D721Med (cell line): ENCODE data around the gene CDC42SE2.

Experiments
- DNase-seq: peaks from one replicate; pipeline ENCODE4 v3.0.0; 2011; ENCODE audit warnings: low spot score; ENCODE audit not compliant: insufficient read length
- FAIRE-seq: peaks from 2 replicates; lab custom pipeline; 2011; peaks lifted over from hg19 to GRCh38; lab: Jason Lieb, UNC
- TF ChIP-seq, protein P1 (sequence below): IDR thresholded peaks from 2 replicates; pipeline ENCODE4 v1.5.1; 2012; ENCODE audit warnings: mild to moderate bottlenecking, control low read depth; ENCODE audit not compliant: insufficient read depth; ENCODE audit errors: missing control alignments

The CDC42SE2 gene

DNA sequence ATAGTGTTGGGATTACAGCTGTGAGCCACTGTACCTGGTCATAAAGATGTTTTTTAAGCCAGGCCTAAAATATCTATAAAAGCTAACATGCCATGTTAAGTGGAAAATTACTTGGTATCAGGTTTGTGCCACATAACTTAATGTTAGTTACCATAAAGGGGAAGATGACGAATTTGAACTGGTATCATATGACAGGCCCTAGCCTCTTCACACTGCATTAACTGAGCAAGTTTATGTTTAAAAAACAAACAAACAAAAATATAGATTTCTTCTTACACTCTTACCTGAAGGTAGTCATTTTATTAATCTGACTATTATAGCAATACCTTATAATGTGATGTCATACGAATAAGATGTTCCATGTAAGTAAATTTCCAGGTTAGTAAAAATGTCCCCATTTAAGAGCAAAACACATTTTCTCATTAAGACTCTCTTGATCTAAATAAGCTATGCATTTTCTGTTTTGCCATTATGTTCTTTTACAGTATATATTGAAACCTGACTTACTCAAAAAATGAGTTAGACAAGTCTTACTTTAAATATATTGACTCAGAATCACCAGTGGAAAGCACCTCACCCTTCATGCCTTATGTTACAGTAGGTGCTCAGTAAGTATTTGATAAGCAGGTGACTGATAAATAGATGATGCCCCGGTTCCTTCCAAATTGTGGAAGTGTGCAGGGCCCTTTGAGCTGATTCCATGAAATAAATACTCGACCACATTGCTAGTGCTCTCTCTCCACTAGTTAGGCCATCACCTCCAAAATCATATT lies 125.4 kb downstream of the CDC42SE2 start:
- TF ChIP-seq, protein P1, sequence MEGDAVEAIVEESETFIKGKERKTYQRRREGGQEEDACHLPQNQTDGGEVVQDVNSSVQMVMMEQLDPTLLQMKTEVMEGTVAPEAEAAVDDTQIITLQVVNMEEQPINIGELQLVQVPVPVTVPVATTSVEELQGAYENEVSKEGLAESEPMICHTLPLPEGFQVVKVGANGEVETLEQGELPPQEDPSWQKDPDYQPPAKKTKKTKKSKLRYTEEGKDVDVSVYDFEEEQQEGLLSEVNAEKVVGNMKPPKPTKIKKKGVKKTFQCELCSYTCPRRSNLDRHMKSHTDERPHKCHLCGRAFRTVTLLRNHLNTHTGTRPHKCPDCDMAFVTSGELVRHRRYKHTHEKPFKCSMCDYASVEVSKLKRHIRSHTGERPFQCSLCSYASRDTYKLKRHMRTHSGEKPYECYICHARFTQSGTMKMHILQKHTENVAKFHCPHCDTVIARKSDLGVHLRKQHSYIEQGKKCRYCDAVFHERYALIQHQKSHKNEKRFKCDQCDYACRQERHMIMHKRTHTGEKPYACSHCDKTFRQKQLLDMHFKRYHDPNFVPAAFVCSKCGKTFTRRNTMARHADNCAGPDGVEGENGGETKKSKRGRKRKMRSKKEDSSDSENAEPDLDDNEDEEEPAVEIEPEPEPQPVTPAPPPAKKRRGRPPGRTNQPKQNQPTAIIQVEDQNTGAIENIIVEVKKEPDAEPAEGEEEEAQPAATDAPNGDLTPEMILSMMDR: no peak
- FAIRE-seq (no peak), DNase-seq (no peak)

DNA sequence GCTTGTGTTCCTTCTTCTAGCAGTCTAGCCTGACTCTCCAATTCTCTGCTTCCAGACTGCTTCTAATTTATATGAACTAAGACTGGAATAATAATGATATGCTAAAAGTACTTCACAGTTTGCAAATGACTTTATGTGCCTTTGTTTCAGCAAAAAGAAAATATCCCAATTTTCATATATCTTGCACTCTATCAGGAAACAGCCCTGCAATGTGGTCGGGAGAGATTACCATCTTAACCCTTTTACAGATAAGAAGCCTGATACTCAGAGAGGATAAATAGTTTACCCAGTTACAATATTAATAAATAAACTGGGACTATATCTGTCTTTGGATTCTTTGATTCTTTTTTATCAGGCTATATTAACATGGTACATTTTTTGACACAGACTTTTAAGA lies 126.0 kb downstream of the CDC42SE2 start:
- DNase-seq (no peak), FAIRE-seq (no peak)
- TF ChIP-seq, protein P1: no peak

DNA sequence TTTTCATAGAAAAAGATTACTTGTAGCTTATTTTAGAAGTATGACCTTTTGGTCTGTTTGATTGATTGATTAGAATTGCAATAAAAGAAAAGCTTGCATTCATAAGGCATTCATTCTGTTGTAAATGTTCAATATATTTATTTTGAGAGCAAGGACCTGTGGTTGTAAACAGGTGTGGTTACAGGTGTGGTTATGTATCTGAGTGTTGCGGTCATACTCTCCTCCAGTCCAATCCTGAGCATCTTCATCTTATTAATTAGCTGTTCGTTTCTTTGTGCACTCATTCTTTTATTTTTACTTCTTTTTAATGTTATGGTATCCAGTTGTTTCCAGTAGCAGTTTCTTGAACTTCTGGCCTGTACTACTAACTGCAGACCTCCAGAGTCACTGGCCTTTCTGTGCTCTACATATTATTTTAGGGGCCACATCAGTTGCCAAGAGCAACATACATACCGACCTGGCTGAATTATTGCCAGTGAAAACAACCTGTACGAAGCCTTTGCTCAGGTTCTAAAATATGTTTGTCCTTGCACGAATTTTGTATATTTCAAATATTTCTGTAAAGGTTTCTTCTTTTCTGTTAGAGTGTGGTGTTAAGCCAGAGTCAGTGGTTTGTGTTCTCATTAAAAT lies 128.7 kb downstream of the CDC42SE2 start:
- DNase-seq (no peak), FAIRE-seq (no peak)
- TF ChIP-seq, protein P1: no peak

DNA sequence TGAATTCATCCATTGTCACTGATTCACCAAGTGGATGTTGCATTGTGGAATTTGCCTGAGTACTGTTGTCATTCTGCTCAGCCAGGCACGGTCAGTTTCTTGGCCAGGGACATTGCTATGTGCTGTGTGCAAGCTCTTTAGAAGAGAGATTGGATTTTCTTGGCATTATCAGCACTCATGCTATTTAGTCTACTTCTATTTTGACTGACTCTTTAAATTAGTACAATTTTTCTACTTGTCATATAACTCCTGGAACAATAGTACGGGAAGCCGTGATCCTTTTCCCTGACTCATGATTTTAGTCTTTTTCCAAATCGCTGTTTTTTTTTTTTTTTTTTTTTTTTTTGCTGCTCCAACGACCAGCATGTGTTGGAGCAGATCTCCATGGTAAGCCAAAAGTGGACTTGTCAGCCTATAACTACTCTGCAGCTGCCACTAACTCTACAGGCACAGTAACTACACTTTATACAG lies 129.7 kb downstream of the CDC42SE2 start:
- FAIRE-seq (no peak), DNase-seq (no peak)
- TF ChIP-seq, protein P1: no peak

DNA sequence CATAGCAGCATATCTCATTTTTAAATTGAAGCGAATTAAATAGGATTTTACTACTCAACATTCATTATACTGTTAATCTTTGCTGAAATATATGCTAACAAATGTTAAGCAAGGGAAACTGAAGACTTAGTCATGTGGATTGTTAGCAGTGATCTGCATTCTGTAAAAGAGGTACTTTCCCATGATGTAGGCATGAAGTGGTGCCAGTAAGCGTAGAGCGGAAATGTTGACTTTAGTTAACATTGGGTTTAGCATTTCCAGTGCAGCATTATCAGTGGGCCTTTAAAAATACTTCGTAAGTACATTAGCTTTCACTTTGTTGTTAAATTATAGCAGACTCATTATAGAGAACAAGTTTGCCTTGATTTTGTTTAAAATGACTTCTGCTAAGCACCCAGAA lies 130.3 kb downstream of the CDC42SE2 start:
- FAIRE-seq (no peak), DNase-seq (no peak)
- TF ChIP-seq, protein P1: no peak

DNA sequence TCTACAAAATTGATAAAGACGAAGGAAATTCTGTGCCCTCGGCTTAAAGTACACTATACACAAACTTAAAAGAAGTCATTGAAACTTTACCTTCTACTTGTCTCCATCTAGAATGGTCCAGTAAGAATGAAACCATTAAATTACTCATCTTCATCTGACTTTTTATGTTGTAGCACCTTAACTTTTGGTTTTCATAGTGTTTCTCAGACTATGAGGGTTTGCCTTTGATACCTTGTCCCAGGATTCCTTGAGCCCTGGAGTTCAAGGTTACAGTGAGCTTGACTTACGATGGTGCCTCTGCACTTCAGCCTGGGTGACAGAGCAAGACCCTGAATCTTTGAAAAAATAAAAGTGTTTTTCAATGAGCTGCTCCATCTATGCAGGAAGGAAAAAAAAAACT lies 132.2 kb downstream of the CDC42SE2 start:
- TF ChIP-seq, protein P1: no peak
- FAIRE-seq (no peak), DNase-seq (no peak)
